HepG2 (cell line): ENCODE results near the gene IL18.

Experiments
- EZH2 ChIP-seq: conservative IDR thresholded peaks from 2 replicates; pipeline ENCODE4 v1.6.1; 2012; ENCODE audit warnings: mild to moderate bottlenecking, low read depth, low read length, moderate library complexity
- FOXK2 ChIP-seq: fragments of 450-650 bp; IDR thresholded peaks from 2 replicates; pipeline ENCODE4 v1.6.1; 2016
- FOXM1 ChIP-seq: sonication (generic); formaldehyde crosslinking; IDR thresholded peaks from 2 replicates; pipeline ENCODE4 v1.5.0; 2020; ENCODE audit warnings: missing genetic modification reagents
- HCFC1 ChIP-seq: fragments of 150-350 bp; IDR thresholded peaks from 2 replicates; pipeline ENCODE4 v1.6.1; 2014; ENCODE audit warnings: low read depth, low read length
- MAX ChIP-seq: IDR thresholded peaks from 2 replicates; pipeline ENCODE4 v1.6.1; 2012; ENCODE audit warnings: inconsistent platforms
- PBX2 ChIP-seq: IDR thresholded peaks from 2 replicates; pipeline ENCODE4 v1.6.1; 2016; ENCODE audit warnings: control low read depth
- POLR2AphosphoS5 ChIP-seq: IDR thresholded peaks from 2 replicates; pipeline ENCODE4 v1.6.1; 2012; ENCODE audit warnings: low read depth, low read length
- SRSF9 ChIP-seq: fragments of 200-400 bp; formaldehyde crosslinking; IDR thresholded peaks from 2 replicates; pipeline ENCODE4 v1.6.1; 2018; ENCODE audit warnings: borderline replicate concordance, mild to moderate bottlenecking, low read depth, low read length; ENCODE audit not compliant: insufficient read depth, poor library complexity, severe bottlenecking

- TF ChIP-seq EZH2, result no peak
- no peak for TF ChIP-seq PBX2 (CRISPR knock-in tag)
- no peak for TF ChIP-seq POLR2AphosphoS5
- no peak for TF ChIP-seq MAX
- no peak for TF ChIP-seq FOXK2
- no peak for TF ChIP-seq SRSF9
- TF ChIP-seq HCFC1, result no peak
- no peak for TF ChIP-seq FOXM1 (CRISPR knock-in tag)
Observed at GRCh38 chr11:112178428-112178827, 14.5 kb upstream of the IL18 start.
